Measurements from ENCODE around the gene FKBP10. TPM values are rescaled to one million over a fixed set of nuclear protein-coding genes. Genes with fewer than 3 reads are reported as not detected.

Gene FKBP10
- total and polyA plus RNA-seq, 2 experiments from 2014 or later: 88.0 to 290 TPM

- Histone ChIP-seq H2AFZ (peak within 1 kb of the TSS; percentile 93), H4K20me1 (ENCODE audit: insufficient read depth, poor library complexity, severe bottlenecking) (peaks cover 41% of the 10 kb centered on the region), H3K4me1 (ENCODE audit: insufficient read depth) (peaks cover 9% of the 10 kb centered on the region), H3K9me2 (replicated peaks; ENCODE audit: insufficient read depth) (no peaks in the 10 kb centered on the region), H3K27ac (peak within 1 kb of the TSS; percentile 94), H3K4me3 (peak within 1 kb of the TSS; percentile 90), H3K79me2 (peaks cover 47% of the 10 kb centered on the region), H3K27me3 (no peaks in the 10 kb centered on the region), H3K9me3 (ENCODE audit: low read depth) (no peaks in the 10 kb centered on the region), H3K4me2 (peak within 1 kb of the TSS; percentile 96), H3K36me3 (replicated peaks; ENCODE audit: insufficient read depth, low read depth) (no peaks in the 10 kb centered on the region)
- peak; percentile 96 for DNase-seq (ENCODE audit: low spot score)
- TF ChIP-seq, protein P1, sequence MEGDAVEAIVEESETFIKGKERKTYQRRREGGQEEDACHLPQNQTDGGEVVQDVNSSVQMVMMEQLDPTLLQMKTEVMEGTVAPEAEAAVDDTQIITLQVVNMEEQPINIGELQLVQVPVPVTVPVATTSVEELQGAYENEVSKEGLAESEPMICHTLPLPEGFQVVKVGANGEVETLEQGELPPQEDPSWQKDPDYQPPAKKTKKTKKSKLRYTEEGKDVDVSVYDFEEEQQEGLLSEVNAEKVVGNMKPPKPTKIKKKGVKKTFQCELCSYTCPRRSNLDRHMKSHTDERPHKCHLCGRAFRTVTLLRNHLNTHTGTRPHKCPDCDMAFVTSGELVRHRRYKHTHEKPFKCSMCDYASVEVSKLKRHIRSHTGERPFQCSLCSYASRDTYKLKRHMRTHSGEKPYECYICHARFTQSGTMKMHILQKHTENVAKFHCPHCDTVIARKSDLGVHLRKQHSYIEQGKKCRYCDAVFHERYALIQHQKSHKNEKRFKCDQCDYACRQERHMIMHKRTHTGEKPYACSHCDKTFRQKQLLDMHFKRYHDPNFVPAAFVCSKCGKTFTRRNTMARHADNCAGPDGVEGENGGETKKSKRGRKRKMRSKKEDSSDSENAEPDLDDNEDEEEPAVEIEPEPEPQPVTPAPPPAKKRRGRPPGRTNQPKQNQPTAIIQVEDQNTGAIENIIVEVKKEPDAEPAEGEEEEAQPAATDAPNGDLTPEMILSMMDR (IDR thresholded peaks at IDR 0.05; ENCODE audit: poor library complexity): no peak
- no peak for TF ChIP-seq EZH2 (IDR thresholded peaks at IDR 0.05; ENCODE audit: borderline replicate concordance)
- WGBS (ENCODE audit: low lambda C conversion rate, missing lambda C conversion rate): under 1% methylated on average over 89 of the region's 90 CpGs
These were observed 52.2 kb downstream of the FKBP10 start, which contains the start of gene KLHL11 for GRCh38 chr17:41864836-41865595. Gene KLHL11, minus strand, starts transcription at chr17:41865423. Its CDS starts 53 bp downstream, at chr17:41865370.

DNA sequence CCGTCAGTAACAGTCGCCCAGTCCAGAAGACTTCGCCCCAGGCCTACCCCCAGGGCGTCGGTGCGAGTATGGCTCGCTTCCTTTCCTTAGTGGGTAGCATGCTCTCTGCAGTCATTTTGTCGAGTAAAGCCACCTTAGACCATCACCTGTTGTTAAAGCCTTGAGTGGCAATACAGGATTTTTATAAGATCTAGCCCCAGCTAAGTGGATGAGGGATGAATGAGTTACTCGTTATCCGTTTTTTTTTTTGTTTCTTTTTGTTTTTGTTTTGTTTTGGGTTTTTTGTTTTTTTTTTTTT lies 52.7 kb downstream of the FKBP10 start:
- Histone ChIP-seq H4K20me1 (ENCODE audit: insufficient read depth, poor library complexity, severe bottlenecking) (peaks cover 37% of the 10 kb centered on the region), H3K36me3 (replicated peaks; ENCODE audit: insufficient read depth, low read depth) (no peaks in the 10 kb centered on the region), H3K4me1 (ENCODE audit: insufficient read depth) (peaks cover 9% of the 10 kb centered on the region), H3K27ac (peak overlapping the region; percentile 36), H3K27me3 (no peaks in the 10 kb centered on the region), H3K9me3 (ENCODE audit: low read depth) (no peaks in the 10 kb centered on the region), H3K9me2 (replicated peaks; ENCODE audit: insufficient read depth) (no peaks in the 10 kb centered on the region), H3K4me2 (peak overlapping the region; percentile 71), H2AFZ (peak overlapping the region; percentile 39), H3K4me3 (no peak overlapping the region), H3K79me2 (peaks cover 42% of the 10 kb centered on the region)
- TF ChIP-seq, protein P1 (IDR thresholded peaks at IDR 0.05; ENCODE audit: poor library complexity): no peak
- TF ChIP-seq EZH2 (IDR thresholded peaks at IDR 0.05; ENCODE audit: borderline replicate concordance): no peak
- TF ChIP-seq EZH2phosphoT487 (IDR thresholded peaks at IDR 0.05; ENCODE audit: low read depth, severe bottlenecking, unreplicated experiment): no peak
- no peak for DNase-seq (ENCODE audit: low spot score)
- 14% methylated on average over 10 of the region's 10 CpGs for WGBS (ENCODE audit: low lambda C conversion rate, missing lambda C conversion rate)

- no peaks in the 10 kb centered on the region for H3K36me3 ChIP-seq (replicated peaks; ENCODE audit: insufficient read depth, low read depth)
- peaks cover 8% of the 10 kb centered on the region for H4K20me1 ChIP-seq (ENCODE audit: insufficient read depth, poor library complexity, severe bottlenecking)
- H2AFZ ChIP-seq: no peak overlapping the region
- peaks cover 5% of the 10 kb centered on the region for H3K4me1 ChIP-seq (ENCODE audit: insufficient read depth)
- no peaks in the 10 kb centered on the region for H3K27me3 ChIP-seq
- no peak overlapping the region for H3K27ac ChIP-seq
- no peaks in the 10 kb centered on the region for H3K9me3 ChIP-seq (ENCODE audit: low read depth)
- H3K4me2 ChIP-seq: no peak overlapping the region
- no peak overlapping the region for H3K4me3 ChIP-seq
- no peaks in the 10 kb centered on the region for H3K9me2 ChIP-seq (replicated peaks; ENCODE audit: insufficient read depth)
- WGBS (ENCODE audit: low lambda C conversion rate, missing lambda C conversion rate): 86% methylated on average over 3 of the region's 3 CpGs
- no peak for TF ChIP-seq EZH2phosphoT487 (IDR thresholded peaks at IDR 0.05; ENCODE audit: low read depth, severe bottlenecking, unreplicated experiment)
- no peak for TF ChIP-seq EZH2 (IDR thresholded peaks at IDR 0.05; ENCODE audit: borderline replicate concordance)
- TF ChIP-seq, protein P1 (IDR thresholded peaks at IDR 0.05; ENCODE audit: poor library complexity): no peak
- no peak for DNase-seq (ENCODE audit: low spot score)
- peaks cover 11% of the 10 kb centered on the region for H3K79me2 ChIP-seq
These were observed 55.8 kb downstream of the FKBP10 start for GRCh38 chr17:41868568-41868967.

Data from hepatocyte (in vitro differentiated cells).